Effector memory CD4-positive, alpha-beta T cell (primary cell): Measurements from ENCODE around the gene ACAP3.

Experiments
- DNase-seq, 3 donors: peaks; one replicate each; pipeline ENCODE4 v3.0.0-alpha.2; 2020
- H3K27ac ChIP-seq: 2 replicates; pipeline ENCODE4 v1.7.0; 2013; ENCODE audit warnings: mild to moderate bottlenecking, low read length, moderate library complexity; ENCODE audit not compliant: insufficient read depth, poor library complexity, severe bottlenecking
- H3K27me3 ChIP-seq: replicated peaks from 2 replicates; pipeline ENCODE4 v1.7.0; 2013; ENCODE audit warnings: mild to moderate bottlenecking, low read length; ENCODE audit not compliant: insufficient read depth, control insufficient read depth, poor library complexity, severe bottlenecking
- H3K36me3 ChIP-seq: 2 replicates; pipeline ENCODE4 v1.7.0; 2013; ENCODE audit warnings: mild to moderate bottlenecking, low read length, moderate library complexity; ENCODE audit not compliant: control insufficient read depth, insufficient read depth
- H3K4me1 ChIP-seq: 2 replicates; pipeline ENCODE4 v1.7.0; 2013; ENCODE audit warnings: low read length, mild to moderate bottlenecking; ENCODE audit not compliant: control insufficient read depth, insufficient read depth, poor library complexity, severe bottlenecking
- H3K4me3 ChIP-seq: 2 replicates; pipeline ENCODE4 v1.7.0; 2013; ENCODE audit warnings: low read length, low read depth, mild to moderate bottlenecking; ENCODE audit not compliant: insufficient read depth, poor library complexity, severe bottlenecking
- H3K9me3 ChIP-seq: 2 replicates; pipeline ENCODE4 v1.7.0; 2013; ENCODE audit warnings: mild to moderate bottlenecking, low read length, moderate library complexity; ENCODE audit not compliant: control insufficient read depth

ACAP3 gene

GRCh38 chr1:1330366-1331067 lies 22.8 kb upstream of the ACAP3 start:
- DNase-seq: no peak
- peaks cover 17% of the 10 kb centered on the region for H3K36me3 ChIP-seq
- H3K27me3 ChIP-seq: no peaks in the 10 kb centered on the region
- H3K4me3 ChIP-seq: no peak overlapping the region
- H3K9me3 ChIP-seq: no peaks in the 10 kb centered on the region
- peaks cover 13% of the 10 kb centered on the region for H3K4me1 ChIP-seq
- H3K27ac ChIP-seq: no peak overlapping the region

DNA sequence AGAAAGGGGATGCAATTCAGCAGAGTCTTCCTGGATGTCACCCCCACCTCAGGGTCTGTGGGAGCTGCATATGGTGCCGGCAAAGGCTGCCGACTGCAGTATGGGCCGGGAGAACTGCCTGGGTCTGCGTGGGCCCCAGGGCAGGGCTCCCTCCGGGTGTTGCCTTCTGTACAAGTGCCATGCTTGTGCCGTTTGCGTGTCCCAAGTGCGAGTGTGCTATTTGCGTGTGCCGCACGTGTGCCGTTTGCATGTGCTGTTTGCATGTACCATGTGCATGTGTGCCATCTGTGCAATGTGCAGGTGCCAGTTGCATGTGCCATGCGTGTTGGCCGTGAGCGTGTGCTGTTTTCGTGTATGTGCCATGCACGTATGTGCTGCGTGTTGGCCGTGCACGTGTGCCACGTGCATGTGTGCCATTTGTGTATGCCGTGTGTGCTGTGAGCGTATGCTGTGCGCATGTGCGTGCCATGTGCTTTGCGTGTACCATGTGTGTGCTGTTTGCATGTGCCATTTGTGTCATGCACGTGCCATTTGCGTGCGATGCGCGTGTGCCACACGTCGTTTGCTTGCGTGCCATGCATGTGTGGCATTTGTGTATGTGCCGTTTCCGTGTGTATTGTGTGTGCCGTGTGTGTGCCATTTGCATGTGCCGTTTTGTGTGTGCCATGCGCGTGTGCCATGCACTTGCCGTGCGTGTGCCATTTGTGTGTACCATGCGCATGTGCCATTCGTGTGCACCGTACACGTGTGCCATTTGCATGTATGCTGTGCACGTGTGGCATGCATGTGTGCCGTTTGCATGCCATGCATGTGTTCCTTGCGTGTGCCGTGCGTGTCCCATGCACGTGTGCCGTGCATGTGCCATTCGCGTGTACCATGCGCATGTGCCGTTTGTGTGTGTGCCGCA lies 21.8 kb upstream of the ACAP3 start:
- DNase-seq: no peak
- H3K9me3 ChIP-seq: no peaks in the 10 kb centered on the region
- peaks cover 17% of the 10 kb centered on the region for H3K36me3 ChIP-seq
- H3K4me1 ChIP-seq: peaks cover 20% of the 10 kb centered on the region
- H3K4me3 ChIP-seq: no peak overlapping the region
- H3K27me3 ChIP-seq: no peaks in the 10 kb centered on the region
- H3K27ac ChIP-seq: no peak overlapping the region

DNA sequence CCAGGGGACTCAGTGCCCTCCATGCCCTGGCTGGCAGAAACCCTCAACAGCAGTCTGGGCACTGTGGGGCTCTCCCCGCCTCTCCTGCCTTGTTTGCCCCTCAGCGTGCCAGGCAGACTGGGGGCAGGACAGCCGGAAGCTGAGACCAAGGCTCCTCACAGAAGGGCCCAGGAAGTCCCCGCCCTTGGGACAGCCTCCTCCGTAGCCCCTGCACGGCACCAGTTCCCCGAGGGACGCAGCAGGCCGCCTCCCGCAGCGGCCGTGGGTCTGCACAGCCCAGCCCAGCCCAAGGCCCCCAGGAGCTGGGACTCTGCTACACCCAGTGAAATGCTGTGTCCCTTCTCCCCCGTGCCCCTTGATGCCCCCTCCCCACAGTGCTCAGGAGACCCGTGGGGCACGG lies 20.5 kb upstream of the ACAP3 start:
- H3K4me1 ChIP-seq: peaks cover 24% of the 10 kb centered on the region
- H3K4me3 ChIP-seq: no peak overlapping the region
- DNase-seq: no peak
- H3K36me3 ChIP-seq: peaks cover 17% of the 10 kb centered on the region
- H3K27ac ChIP-seq: no peak overlapping the region
- H3K9me3 ChIP-seq: no peaks in the 10 kb centered on the region
- H3K27me3 ChIP-seq: no peaks in the 10 kb centered on the region

GRCh38 chr1:1327291-1327690 lies 19.6 kb upstream of the ACAP3 start:
- Histone ChIP-seq H3K4me3 (no peak overlapping the region), H3K36me3 (peaks cover 17% of the 10 kb centered on the region), H3K27ac (no peak overlapping the region), H3K9me3 (no peaks in the 10 kb centered on the region), H3K4me1 (peaks cover 30% of the 10 kb centered on the region), H3K27me3 (no peaks in the 10 kb centered on the region)
- no peak for DNase-seq

DNA sequence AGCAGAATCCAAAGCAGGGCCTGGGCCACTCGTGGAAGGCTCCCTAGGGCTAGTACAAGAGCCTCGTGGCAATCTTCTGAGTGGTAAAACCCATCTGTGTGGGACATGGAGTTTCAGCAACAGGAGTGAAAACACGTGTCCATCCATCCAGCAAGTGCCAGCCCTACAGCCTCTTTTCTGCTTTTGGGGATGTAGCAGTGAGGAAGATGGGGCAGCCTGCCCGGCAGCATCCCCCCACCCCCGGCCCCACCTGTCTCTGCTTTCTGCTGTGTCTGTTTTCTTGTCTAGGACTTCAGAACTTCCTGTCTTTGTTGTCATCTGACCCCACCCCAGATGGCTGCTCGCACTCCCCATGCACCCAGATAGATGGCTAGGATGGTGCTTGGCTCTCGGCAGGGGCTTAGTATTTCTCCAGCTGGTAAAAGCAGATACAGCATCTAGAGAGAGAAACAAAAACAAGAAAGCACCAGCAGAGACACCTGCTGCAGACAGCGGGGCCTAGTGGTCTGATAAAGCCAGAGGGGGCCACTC lies 18.4 kb upstream of the ACAP3 start:
- H3K36me3 ChIP-seq: peaks cover 20% of the 10 kb centered on the region
- no peaks in the 10 kb centered on the region for H3K9me3 ChIP-seq
- H3K4me1 ChIP-seq: peaks cover 36% of the 10 kb centered on the region
- no peaks in the 10 kb centered on the region for H3K27me3 ChIP-seq
- H3K4me3 ChIP-seq: peak overlapping the region; percentile 78
- DNase-seq: no peak
- no peak overlapping the region for H3K27ac ChIP-seq

- peaks cover 34% of the 10 kb centered on the region for H3K4me1 ChIP-seq
- H3K27me3 ChIP-seq: no peaks in the 10 kb centered on the region
- H3K36me3 ChIP-seq: peaks cover 23% of the 10 kb centered on the region
- peak overlapping the region; percentile 78 for H3K4me3 ChIP-seq
- DNase-seq: no peak
- peak overlapping the region; percentile 72 for H3K27ac ChIP-seq
- no peaks in the 10 kb centered on the region for H3K9me3 ChIP-seq
Measured at GRCh38 chr1:1325288-1326074, 17.8 kb upstream of the ACAP3 start.

- Histone ChIP-seq H3K27me3 (no peaks in the 10 kb centered on the region), H3K9me3 (no peaks in the 10 kb centered on the region), H3K27ac (peak within 1 kb of the TSS; percentile 77), H3K4me1 (peaks cover 34% of the 10 kb centered on the region), H3K36me3 (peaks cover 31% of the 10 kb centered on the region), H3K4me3 (peak within 1 kb of the TSS; percentile 78)
- peak; percentile 91 to 96 (median 95) for DNase-seq
Measured at GRCh38 chr1:1324524-1325287, 17.0 kb upstream of the ACAP3 start, which contains the start of the genes CPTP and INTS11. Gene CPTP, plus strand, starts transcription at chr1:1324802. Its CDS starts 2,109 bp downstream, at chr1:1326911. Gene INTS11, minus strand, starts transcription at chr1:1324660. Its CDS starts 52 bp downstream, at chr1:1324608.

- Histone ChIP-seq H3K27me3 (no peaks in the 10 kb centered on the region), H3K4me1 (peaks cover 34% of the 10 kb centered on the region), H3K9me3 (no peaks in the 10 kb centered on the region), H3K27ac (peak overlapping the region; percentile 77), H3K4me3 (peak overlapping the region; percentile 78), H3K36me3 (peaks cover 35% of the 10 kb centered on the region)
- no peak for DNase-seq
Measured at GRCh38 chr1:1324084-1324523, 16.4 kb upstream of the ACAP3 start.

GRCh38 chr1:1322952-1323351 lies 15.2 kb upstream of the ACAP3 start:
- no peak for DNase-seq
- H3K27me3 ChIP-seq: no peaks in the 10 kb centered on the region
- peaks cover 34% of the 10 kb centered on the region for H3K4me1 ChIP-seq
- H3K27ac ChIP-seq: no peak overlapping the region
- H3K9me3 ChIP-seq: no peaks in the 10 kb centered on the region
- no peak overlapping the region for H3K4me3 ChIP-seq
- peaks cover 35% of the 10 kb centered on the region for H3K36me3 ChIP-seq
